ENCODE data around the gene VEGFA. TPM values are rescaled to one million over a fixed set of nuclear protein-coding genes. Genes with fewer than 3 reads are reported as not detected.
"Not testable (repeated sequence)": the region's sequence is repeated elsewhere in the genome, so short reads cannot be mapped to it uniquely, and the experiment has no call there.

The VEGFA gene
- total RNA-seq, 1 donor from 2014 or later, result 267 TPM

GRCh38 chr6:43811733-43812099 lies 41.7 kb downstream of the VEGFA start:
- Mint-ChIP-seq H3K4me1 (ENCODE audit: low read depth) (peaks cover 38% of the 10 kb centered on the region), H3K4me3 (ENCODE audit: low read depth) (no peak overlapping the region), H3K27me3 (peaks cover 3% of the 10 kb centered on the region), H3K27ac (peak overlapping the region; percentile 17), H3K36me3 (ENCODE audit: insufficient read depth) (no peaks in the 10 kb centered on the region), H3K9me3 (ENCODE audit: low read depth) (no peaks in the 10 kb centered on the region)
- no peak for DNase-seq (ENCODE audit: low spot score, unreplicated experiment)
- TF ChIP-seq CTCF (IDR thresholded peaks at IDR 0.05; ENCODE audit: unreplicated experiment), result no peak

GRCh38 chr6:43812850-43813578 lies 43.0 kb downstream of the VEGFA start:
- no peak for TF ChIP-seq CTCF (IDR thresholded peaks at IDR 0.05; ENCODE audit: unreplicated experiment)

GRCh38 chr6:43814111-43814510 lies 44.1 kb downstream of the VEGFA start:
- no peak for DNase-seq (ENCODE audit: low spot score, unreplicated experiment)
- H3K27me3 Mint-ChIP-seq, result peaks cover 3% of the 10 kb centered on the region
- peaks cover 25% of the 10 kb centered on the region for H3K4me1 Mint-ChIP-seq (ENCODE audit: low read depth)
- H3K27ac Mint-ChIP-seq, result no peak overlapping the region
- H3K9me3 Mint-ChIP-seq (ENCODE audit: low read depth), result no peaks in the 10 kb centered on the region
- no peak overlapping the region for H3K4me3 Mint-ChIP-seq (ENCODE audit: low read depth)
- H3K36me3 Mint-ChIP-seq (ENCODE audit: insufficient read depth), result no peaks in the 10 kb centered on the region
- no peak for TF ChIP-seq CTCF (IDR thresholded peaks at IDR 0.05; ENCODE audit: unreplicated experiment)

More at GRCh38 chr6:43812850-43813578, 43.0 kb downstream of the VEGFA start:
- Mint-ChIP-seq H3K27me3 (peaks cover 3% of the 10 kb centered on the region), H3K4me3 (ENCODE audit: low read depth) (no peak overlapping the region), H3K4me1 (ENCODE audit: low read depth) (peaks cover 28% of the 10 kb centered on the region), H3K36me3 (ENCODE audit: insufficient read depth) (no peaks in the 10 kb centered on the region), H3K9me3 (ENCODE audit: low read depth) (no peaks in the 10 kb centered on the region), H3K27ac (no peak overlapping the region)
- no peak for DNase-seq (ENCODE audit: low spot score, unreplicated experiment)

GRCh38 chr6:43814865-43815264 lies 44.9 kb downstream of the VEGFA start:
- H3K27ac Mint-ChIP-seq, result no peak overlapping the region
- H3K4me3 Mint-ChIP-seq (ENCODE audit: low read depth), result no peak overlapping the region
- H3K36me3 Mint-ChIP-seq (ENCODE audit: insufficient read depth), result no peaks in the 10 kb centered on the region
- no peak for TF ChIP-seq CTCF (IDR thresholded peaks at IDR 0.05; ENCODE audit: unreplicated experiment)
- peaks cover 24% of the 10 kb centered on the region for H3K4me1 Mint-ChIP-seq (ENCODE audit: low read depth)
- DNase-seq (ENCODE audit: low spot score, unreplicated experiment), result no peak
- H3K27me3 Mint-ChIP-seq, result peaks cover 3% of the 10 kb centered on the region
- H3K9me3 Mint-ChIP-seq (ENCODE audit: low read depth), result no peaks in the 10 kb centered on the region

- DNase-seq (ENCODE audit: low spot score, unreplicated experiment), result no peak
- H3K4me3 Mint-ChIP-seq (ENCODE audit: low read depth), result no peak overlapping the region
- peak; percentile 43 for TF ChIP-seq CTCF (IDR thresholded peaks at IDR 0.05; ENCODE audit: unreplicated experiment)
- no peak overlapping the region for H3K27ac Mint-ChIP-seq
- H3K4me1 Mint-ChIP-seq (ENCODE audit: low read depth), result peaks cover 28% of the 10 kb centered on the region
- H3K36me3 Mint-ChIP-seq (ENCODE audit: insufficient read depth), result no peaks in the 10 kb centered on the region
- peaks cover 3% of the 10 kb centered on the region for H3K27me3 Mint-ChIP-seq
- no peaks in the 10 kb centered on the region for H3K9me3 Mint-ChIP-seq (ENCODE audit: low read depth)
These were observed 47.2 kb downstream of the VEGFA start for GRCh38 chr6:43817192-43817591.

GRCh38 chr6:43818973-43819372 lies 49.0 kb downstream of the VEGFA start:
- not testable (repeated sequence) for H3K27ac Mint-ChIP-seq, H3K27me3 Mint-ChIP-seq

More at GRCh38 chr6:43818973-43819372, 49.0 kb downstream of the VEGFA start:
- H3K4me1 Mint-ChIP-seq (ENCODE audit: low read depth), result peaks cover 35% of the 10 kb centered on the region
- not testable (repeated sequence) for H3K9me3 Mint-ChIP-seq (ENCODE audit: low read depth); DNase-seq (ENCODE audit: low spot score, unreplicated experiment); H3K36me3 Mint-ChIP-seq (ENCODE audit: insufficient read depth); H3K4me3 Mint-ChIP-seq (ENCODE audit: low read depth)
